Tibial nerve (tissue), 4 donors: ENCODE results near the gene FBN2. TPM values are rescaled to one million over a fixed set of nuclear protein-coding genes. Genes with fewer than 3 reads are reported as not detected.

ENCODE experiments used
- DNase-seq, 2 donors: peaks; one replicate each; pipeline ENCODE4 v3.0.0-alpha.2; 2019; ENCODE audit warnings: low spot score in 2 of 2
- H3K27ac ChIP-seq, 4 donors: fragments of 200-600 bp; sonication (generic) in 3 of 4; one replicate each; pipeline ENCODE4 v1.5.1; 2017 to 2019; ENCODE audit warnings: mild to moderate bottlenecking in 1 of 4
- H3K27me3 ChIP-seq, 2 donors: fragments of 200-600 bp; sonication (generic) in 1 of 2; one replicate each; pipeline versions ENCODE4 v1.5.1 to v1.6.0; 2017 to 2019
- H3K36me3 ChIP-seq, 3 donors: fragments of 200-600 bp; sonication (generic); one replicate each; pipeline ENCODE4 v1.5.1; 2018 to 2019
- H3K4me1 ChIP-seq, 4 donors: fragments of 200-600 bp; sonication (generic) in 3 of 4; one replicate each; pipeline ENCODE4 v1.5.1; 2017 to 2019
- H3K4me3 ChIP-seq, 4 donors: fragments of 200-600 bp; sonication (generic) in 3 of 4; one replicate each; pipeline ENCODE4 v1.5.1; 2017 to 2019; ENCODE audit warnings: mild to moderate bottlenecking in 1 of 4, moderate library complexity in 1 of 4
- H3K9me3 ChIP-seq, 4 donors: fragments of 200-600 bp; sonication (generic) in 3 of 4; one replicate each; pipeline ENCODE4 v1.5.1; 2017 to 2019
- EP300 ChIP-seq, 2 donors: sonication (generic); formaldehyde crosslinking; IDR thresholded peaks; one replicate each; pipeline ENCODE4 v1.6.1; 2017; ENCODE audit warnings: antibody characterized with exemption in 2 of 2, mild to moderate bottlenecking in 1 of 2
- POLR2A ChIP-seq, 2 donors: fragments of 450-650 bp; IDR thresholded peaks; one replicate each; pipeline ENCODE4 v1.6.1; 2017; ENCODE audit warnings: antibody characterized with exemption in 2 of 2, mild to moderate bottlenecking in 2 of 2, moderate library complexity in 2 of 2
- WGBS, 2 donors: methylation state at CpG; one replicate each; pipeline ENCODE4 v1.1.5; 2018; 5-methylcytosine and 5-hydroxymethylcytosine counted together
- total RNA-seq, 4 donors: library from RNA; depleted of rRNA; stranded (reverse); fragments of >200 nt; gene quantifications; one replicate each; pipeline ENCODE4 v1.1.0, GENCODE V29; 2016
- TF ChIP-seq, protein P1 (sequence below), 5 experiments: fragments of 200-600 bp in 3 of 5; fragments of 450-650 bp in 2 of 5; sonication (generic) in 3 of 5; IDR thresholded peaks; one replicate each; pipeline ENCODE4 v1.5.1; 2016 to 2019; ENCODE audit warnings: antibody characterized with exemption in 5 of 5, mild to moderate bottlenecking in 3 of 5, moderate library complexity in 2 of 5

FBN2 gene
- total RNA-seq, 4 donors from 2014 or later, result 1.2 to 6.3 (median 3.6) TPM

DNA sequence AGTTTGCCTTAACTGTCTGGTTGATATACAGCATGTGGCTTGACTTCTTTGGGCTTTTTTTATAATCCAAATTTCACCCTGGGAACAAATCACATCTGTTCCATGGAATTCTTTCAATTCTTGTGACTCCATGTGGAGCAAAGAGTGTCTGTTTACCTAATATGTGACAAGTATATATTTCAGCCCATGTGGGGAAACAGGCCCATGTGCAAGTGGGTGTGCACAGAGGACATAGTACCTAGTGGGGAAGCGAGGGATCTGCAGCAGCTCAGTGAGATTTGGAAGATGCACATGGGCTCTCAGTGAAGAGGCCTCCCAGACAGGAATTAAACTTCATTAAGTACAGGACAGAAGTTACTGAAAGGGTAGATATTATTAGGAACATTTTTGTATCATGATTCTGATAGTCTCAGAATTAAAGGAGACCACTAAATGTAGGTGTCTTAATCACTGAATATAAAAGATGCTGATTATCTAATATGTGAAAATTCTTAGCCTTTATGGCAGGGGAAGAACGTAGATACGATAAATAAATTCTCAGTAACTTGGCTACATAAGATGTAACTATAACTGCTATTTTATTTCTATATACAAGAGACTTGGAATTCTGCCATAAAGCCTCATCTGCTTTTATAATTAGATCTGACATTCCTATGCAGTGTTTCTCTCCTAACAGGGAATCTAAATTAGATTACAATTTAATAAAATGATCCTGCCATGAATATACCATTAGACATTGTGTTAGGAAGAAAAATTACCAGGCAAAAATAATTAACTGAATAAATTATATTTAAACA, 273.3 kb downstream of the FBN2 start:
- DNase-seq, result no peak
- 70 to 75% methylated on average over 3 of the region's 3 CpGs for WGBS, 2 donors
- Histone ChIP-seq H3K27me3 (no peaks in the 10 kb centered on the region), H3K27ac (no peak overlapping the region), H3K9me3 (no peaks in the 10 kb centered on the region), H3K36me3 (peaks cover 0 to 5% (median 0%) of the 10 kb centered on the region in 3 donors), H3K4me3 (no peak overlapping the region), H3K4me1 (peaks cover 0 to 12% (median 0%) of the 10 kb centered on the region in 4 donors)
- TF ChIP-seq, protein P1, sequence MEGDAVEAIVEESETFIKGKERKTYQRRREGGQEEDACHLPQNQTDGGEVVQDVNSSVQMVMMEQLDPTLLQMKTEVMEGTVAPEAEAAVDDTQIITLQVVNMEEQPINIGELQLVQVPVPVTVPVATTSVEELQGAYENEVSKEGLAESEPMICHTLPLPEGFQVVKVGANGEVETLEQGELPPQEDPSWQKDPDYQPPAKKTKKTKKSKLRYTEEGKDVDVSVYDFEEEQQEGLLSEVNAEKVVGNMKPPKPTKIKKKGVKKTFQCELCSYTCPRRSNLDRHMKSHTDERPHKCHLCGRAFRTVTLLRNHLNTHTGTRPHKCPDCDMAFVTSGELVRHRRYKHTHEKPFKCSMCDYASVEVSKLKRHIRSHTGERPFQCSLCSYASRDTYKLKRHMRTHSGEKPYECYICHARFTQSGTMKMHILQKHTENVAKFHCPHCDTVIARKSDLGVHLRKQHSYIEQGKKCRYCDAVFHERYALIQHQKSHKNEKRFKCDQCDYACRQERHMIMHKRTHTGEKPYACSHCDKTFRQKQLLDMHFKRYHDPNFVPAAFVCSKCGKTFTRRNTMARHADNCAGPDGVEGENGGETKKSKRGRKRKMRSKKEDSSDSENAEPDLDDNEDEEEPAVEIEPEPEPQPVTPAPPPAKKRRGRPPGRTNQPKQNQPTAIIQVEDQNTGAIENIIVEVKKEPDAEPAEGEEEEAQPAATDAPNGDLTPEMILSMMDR (IDR thresholded peaks at IDR 0.05), result no peak
- TF ChIP-seq POLR2A (IDR thresholded peaks at IDR 0.05), result no peak
- TF ChIP-seq EP300 (IDR thresholded peaks at IDR 0.05), result no peak

DNA sequence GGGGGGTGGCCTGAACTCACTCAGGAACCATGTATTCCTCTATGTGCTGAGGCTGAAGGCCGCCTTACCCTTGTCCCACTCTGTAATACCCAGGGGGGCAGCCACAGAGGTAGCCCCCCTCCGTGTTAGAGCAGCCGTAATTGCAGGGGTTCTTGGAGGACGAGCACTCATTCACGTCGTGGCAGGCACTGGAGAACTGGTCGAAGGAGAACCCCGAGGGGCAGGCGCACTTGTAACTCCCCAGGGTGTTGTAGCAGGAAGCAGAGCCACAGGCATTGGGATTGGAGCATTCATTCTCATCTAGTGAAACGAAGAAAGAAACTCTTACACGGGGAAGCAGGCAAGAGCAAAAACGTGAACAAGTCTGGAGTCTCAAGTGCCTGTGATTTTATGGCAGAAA, 274.7 kb downstream of the FBN2 start:
- no peak for DNase-seq
- no peak overlapping the region for H3K4me3 ChIP-seq
- H3K36me3 ChIP-seq, result peaks cover 0 to 5% (median 0%) of the 10 kb centered on the region in 3 donors
- no peaks in the 10 kb centered on the region for H3K27me3 ChIP-seq
- 37 to 47% methylated on average over 12 of the region's 12 CpGs for WGBS, 2 donors
- H3K4me1 ChIP-seq, result peaks cover 0 to 12% (median 0%) of the 10 kb centered on the region in 4 donors
- no peaks in the 10 kb centered on the region for H3K9me3 ChIP-seq
- TF ChIP-seq POLR2A (IDR thresholded peaks at IDR 0.05), result no peak
- no peak for TF ChIP-seq EP300 (IDR thresholded peaks at IDR 0.05)
- TF ChIP-seq, protein P1 (IDR thresholded peaks at IDR 0.05), result no peak
- H3K27ac ChIP-seq, result no peak overlapping the region

DNA sequence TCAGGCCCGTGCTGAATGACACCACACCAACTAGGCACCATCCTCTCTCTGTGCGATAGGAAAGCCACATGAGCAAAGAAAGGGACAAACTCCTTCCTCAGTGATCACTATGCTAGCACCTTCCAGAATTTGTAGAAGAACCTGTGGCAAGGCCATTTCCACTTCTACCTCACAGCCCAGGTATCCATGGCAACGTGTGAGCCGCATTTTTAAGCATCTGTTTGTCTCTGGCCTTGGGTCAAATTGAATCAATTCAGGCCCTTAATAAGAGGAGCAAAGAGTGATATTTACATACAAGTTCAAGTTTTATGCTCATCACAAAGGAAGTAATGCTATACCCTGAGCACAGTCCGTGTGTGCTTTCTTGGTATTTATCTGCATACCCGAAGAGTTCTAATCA, 275.1 kb downstream of the FBN2 start:
- Histone ChIP-seq H3K4me1 (peaks cover 0 to 12% (median 0%) of the 10 kb centered on the region in 4 donors), H3K27ac (no peak overlapping the region), H3K9me3 (no peaks in the 10 kb centered on the region), H3K36me3 (peaks cover 0 to 5% (median 0%) of the 10 kb centered on the region in 3 donors), H3K27me3 (no peaks in the 10 kb centered on the region), H3K4me3 (no peak overlapping the region)
- no peak for DNase-seq
- WGBS, 2 donors, result 83 to 88% methylated on average over 6 of the region's 6 CpGs
- TF ChIP-seq, protein P1 (IDR thresholded peaks at IDR 0.05), result no peak
- TF ChIP-seq EP300 (IDR thresholded peaks at IDR 0.05) (no peak), POLR2A (IDR thresholded peaks at IDR 0.05) (no peak)

DNA sequence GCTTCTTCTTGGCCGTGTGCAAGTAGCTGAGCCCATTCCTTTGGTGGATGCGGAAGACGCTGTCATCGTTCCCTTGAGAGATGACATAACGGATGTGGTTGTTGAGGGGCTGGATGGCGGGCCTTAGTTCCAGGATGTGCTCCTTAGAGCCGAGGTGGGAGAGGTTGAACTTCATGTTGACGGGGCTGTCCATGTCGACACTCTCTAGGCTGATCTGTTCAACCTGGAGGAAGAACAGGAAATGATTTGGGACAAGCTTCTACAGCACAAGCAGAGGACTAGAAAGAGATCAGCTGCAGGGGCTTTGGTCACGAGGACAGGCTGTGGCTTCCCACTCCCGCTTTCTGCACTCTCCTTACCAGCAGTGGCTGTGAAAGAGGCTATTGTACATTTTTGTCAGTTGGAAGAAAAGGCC, 278.4 kb downstream of the FBN2 start:
- 47 to 50% methylated on average over 11 of the region's 11 CpGs for WGBS, 2 donors
- Histone ChIP-seq H3K4me3 (no peak overlapping the region), H3K36me3 (peaks cover 0 to 5% (median 0%) of the 10 kb centered on the region in 3 donors), H3K27me3 (no peaks in the 10 kb centered on the region), H3K4me1 (peaks cover 0 to 12% (median 0%) of the 10 kb centered on the region in 4 donors), H3K9me3 (no peaks in the 10 kb centered on the region), H3K27ac (no peak overlapping the region)
- TF ChIP-seq, protein P1 (IDR thresholded peaks at IDR 0.05), result no peak
- TF ChIP-seq EP300 (IDR thresholded peaks at IDR 0.05) (no peak), POLR2A (IDR thresholded peaks at IDR 0.05) (no peak)
- DNase-seq, result no peak

DNA sequence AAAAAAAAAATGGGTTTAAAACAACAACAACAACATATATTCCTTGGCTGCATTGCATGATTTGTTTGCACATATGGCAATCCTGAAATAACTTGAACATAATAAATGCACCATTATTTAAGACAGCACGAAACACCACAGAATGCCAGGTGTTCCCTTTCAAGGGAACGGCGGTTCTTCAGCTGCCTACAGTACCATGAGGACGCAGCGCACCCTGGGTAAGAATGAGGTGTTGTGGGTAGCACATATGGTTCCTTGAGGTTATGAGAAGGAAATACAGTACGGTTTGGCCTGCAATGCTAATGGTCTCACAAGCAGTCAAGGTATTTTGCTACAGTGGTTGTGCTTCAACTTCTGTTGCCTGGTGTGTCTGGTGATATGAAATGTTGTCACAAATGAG, 279.7 kb downstream of the FBN2 start:
- H3K9me3 ChIP-seq, result no peaks in the 10 kb centered on the region
- peaks cover 0 to 1% (median 0%) of the 10 kb centered on the region in 4 donors for H3K4me1 ChIP-seq
- H3K36me3 ChIP-seq, result peaks cover 0 to 5% (median 0%) of the 10 kb centered on the region in 3 donors
- DNase-seq, result no peak
- H3K27ac ChIP-seq, result no peak overlapping the region
- H3K27me3 ChIP-seq, result no peaks in the 10 kb centered on the region
- no peak overlapping the region for H3K4me3 ChIP-seq
- 90% methylated on average over 6 of the region's 6 CpGs for WGBS, 2 donors
- TF ChIP-seq EP300 (IDR thresholded peaks at IDR 0.05), result no peak
- TF ChIP-seq, protein P1 (IDR thresholded peaks at IDR 0.05), result no peak
- no peak for TF ChIP-seq POLR2A (IDR thresholded peaks at IDR 0.05)
